Measurements from ENCODE around the gene ANO6. TPM values are rescaled to one million over a fixed set of nuclear protein-coding genes. Genes with fewer than 3 reads are reported as not detected.

ANO6 gene
- total and polyA plus RNA-seq, 8 donors: 4.0 to 34.0 (median 17.7) TPM

DNA sequence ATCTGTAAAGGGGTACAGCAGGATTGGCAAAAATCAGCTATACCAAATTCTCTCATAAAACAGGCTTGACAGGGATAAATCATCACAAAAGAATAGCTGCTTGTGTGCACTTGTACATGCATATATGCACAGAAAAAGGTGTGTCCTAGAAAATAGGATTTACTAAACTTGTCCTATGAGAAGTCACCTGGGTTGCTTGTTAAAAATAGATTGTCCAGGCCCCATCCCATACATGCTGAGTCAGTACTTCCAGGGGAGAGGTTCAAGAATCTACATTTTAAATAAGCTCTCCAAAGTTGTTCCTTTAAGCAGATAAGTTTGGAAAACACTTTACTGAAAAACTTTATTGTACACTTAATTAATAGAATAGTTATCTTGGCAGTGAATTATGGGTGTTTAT lies 123.1 kb downstream of the ANO6 start:
- FAIRE-seq (no peak), DNase-seq (no peak), ATAC-seq (no peak)
- peaks cover 6 to 11% (median 10%) of the 10 kb centered on the region in 3 donors for H3K4me1 ChIP-seq
- H3K36me3 ChIP-seq: no peaks in the 10 kb centered on the region
- TF ChIP-seq, protein P1, sequence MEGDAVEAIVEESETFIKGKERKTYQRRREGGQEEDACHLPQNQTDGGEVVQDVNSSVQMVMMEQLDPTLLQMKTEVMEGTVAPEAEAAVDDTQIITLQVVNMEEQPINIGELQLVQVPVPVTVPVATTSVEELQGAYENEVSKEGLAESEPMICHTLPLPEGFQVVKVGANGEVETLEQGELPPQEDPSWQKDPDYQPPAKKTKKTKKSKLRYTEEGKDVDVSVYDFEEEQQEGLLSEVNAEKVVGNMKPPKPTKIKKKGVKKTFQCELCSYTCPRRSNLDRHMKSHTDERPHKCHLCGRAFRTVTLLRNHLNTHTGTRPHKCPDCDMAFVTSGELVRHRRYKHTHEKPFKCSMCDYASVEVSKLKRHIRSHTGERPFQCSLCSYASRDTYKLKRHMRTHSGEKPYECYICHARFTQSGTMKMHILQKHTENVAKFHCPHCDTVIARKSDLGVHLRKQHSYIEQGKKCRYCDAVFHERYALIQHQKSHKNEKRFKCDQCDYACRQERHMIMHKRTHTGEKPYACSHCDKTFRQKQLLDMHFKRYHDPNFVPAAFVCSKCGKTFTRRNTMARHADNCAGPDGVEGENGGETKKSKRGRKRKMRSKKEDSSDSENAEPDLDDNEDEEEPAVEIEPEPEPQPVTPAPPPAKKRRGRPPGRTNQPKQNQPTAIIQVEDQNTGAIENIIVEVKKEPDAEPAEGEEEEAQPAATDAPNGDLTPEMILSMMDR (IDR thresholded peaks at IDR 0.05): no peak
- no peaks in the 10 kb centered on the region for H3K27me3 ChIP-seq
- H3K4me3 ChIP-seq: no peak overlapping the region
- no peak overlapping the region for H3K27ac ChIP-seq
- no peaks in the 10 kb centered on the region for H3K9me3 ChIP-seq
- intact Hi-C loops (cut with DNase I): no loop called here

DNA sequence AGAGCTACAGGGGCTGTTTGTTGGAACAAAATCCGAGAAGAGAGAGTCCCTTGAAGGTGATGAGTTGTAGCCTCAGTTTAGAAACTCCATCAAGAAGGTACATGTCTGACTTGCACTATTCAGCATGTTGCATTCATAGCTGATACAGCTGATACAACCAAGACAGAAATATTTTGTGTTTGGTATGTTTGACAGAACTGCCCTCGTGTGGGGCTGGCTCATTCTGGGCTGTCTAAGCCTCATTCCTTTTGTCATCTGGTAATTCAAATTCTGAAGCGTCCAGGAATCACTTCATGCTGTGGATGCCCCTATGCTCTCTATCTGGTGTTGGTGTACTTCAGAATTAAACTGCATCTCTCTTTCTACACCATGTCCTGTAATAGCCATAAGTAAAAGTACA lies 126.3 kb downstream of the ANO6 start:
- no peak overlapping the region for H3K27ac ChIP-seq
- TF ChIP-seq, protein P1 (IDR thresholded peaks at IDR 0.05): no peak
- H3K4me1 ChIP-seq: peaks cover 6 to 11% (median 10%) of the 10 kb centered on the region in 3 donors
- peaks cover 0 to 5% (median 0%) of the 10 kb centered on the region in 3 donors for H3K36me3 ChIP-seq
- DNase-seq (no peak), FAIRE-seq (no peak), ATAC-seq (no peak)
- no peaks in the 10 kb centered on the region for H3K9me3 ChIP-seq
- no peaks in the 10 kb centered on the region for H3K27me3 ChIP-seq
- H3K4me3 ChIP-seq: no peak overlapping the region
- 74 to 94% methylated on average over 3 of the region's 3 CpGs for WGBS, 2 donors
- intact Hi-C loops (cut with DNase I): no loop called here

DNA sequence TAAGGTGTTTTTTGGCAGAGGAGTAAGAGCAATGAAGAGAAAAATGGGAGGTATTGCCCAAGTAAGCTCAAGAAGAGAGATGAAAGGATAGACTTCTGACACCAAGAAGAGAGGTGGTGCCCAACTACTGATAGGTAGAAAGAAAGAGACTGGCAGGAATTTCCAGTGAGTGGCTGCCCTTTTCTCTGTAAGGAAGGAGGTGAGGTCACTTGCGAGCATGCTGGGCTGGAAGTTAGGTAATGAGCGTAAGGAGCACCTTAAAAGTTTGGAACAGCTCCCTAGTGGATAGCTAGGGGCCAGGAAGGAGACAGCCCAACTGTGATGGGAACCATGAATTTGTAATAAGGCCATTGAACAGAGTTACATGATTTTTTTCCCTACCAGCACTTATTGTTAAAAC lies 127.0 kb downstream of the ANO6 start:
- no peak overlapping the region for H3K27ac ChIP-seq
- no peak for ATAC-seq
- WGBS, 2 donors: 99 to 100% methylated on average over 2 of the region's 2 CpGs
- no peaks in the 10 kb centered on the region for H3K27me3 ChIP-seq
- peaks cover 6 to 11% (median 10%) of the 10 kb centered on the region in 3 donors for H3K4me1 ChIP-seq
- no peak for DNase-seq
- intact Hi-C loops (cut with DNase I): no loop called here
- TF ChIP-seq, protein P1 (IDR thresholded peaks at IDR 0.05): no peak
- no peaks in the 10 kb centered on the region for H3K9me3 ChIP-seq
- FAIRE-seq: no peak
- H3K4me3 ChIP-seq: no peak overlapping the region
- peaks cover 0 to 8% (median 0%) of the 10 kb centered on the region in 3 donors for H3K36me3 ChIP-seq

DNA sequence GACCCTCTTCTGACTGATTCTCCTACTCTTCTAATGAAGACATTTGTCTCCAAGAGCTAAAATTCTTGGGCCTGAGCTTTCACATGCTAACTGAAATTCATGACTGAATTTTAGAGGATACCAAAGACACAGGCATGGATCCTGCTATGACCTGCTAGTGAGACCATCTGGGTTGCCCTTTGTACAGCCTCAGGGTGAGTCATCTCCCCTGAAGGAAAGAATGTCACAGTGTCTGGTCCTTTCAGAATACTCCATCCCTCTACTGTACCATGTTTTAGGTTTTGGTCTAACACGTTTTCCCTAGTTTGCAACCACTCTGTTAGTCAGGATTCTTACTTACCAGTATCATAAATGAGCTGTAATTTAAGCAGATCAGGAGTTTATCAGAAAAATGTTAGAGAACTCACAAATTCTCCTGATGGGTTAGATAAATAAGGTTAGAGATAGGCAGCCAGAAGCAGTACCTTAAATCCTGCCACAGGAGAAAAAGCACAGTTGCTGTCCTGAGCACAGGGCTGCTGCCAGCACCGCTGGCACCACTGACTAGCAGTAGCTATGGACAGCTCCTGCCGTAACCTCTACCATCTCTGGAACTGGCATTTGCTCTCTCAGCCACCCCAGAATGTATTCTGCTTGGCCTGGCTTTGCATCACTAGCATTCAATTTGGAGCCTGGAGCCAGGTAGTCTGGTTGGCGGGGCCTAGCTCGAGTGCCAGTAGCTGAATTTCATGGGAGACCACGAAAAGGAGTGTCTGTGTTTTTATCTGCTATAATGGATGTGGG lies 127.6 kb downstream of the ANO6 start:
- 91 to 96% methylated on average over 6 of the region's 6 CpGs for WGBS, 2 donors
- Histone ChIP-seq H3K27me3 (no peaks in the 10 kb centered on the region), H3K4me1 (peaks cover 6 to 11% (median 6%) of the 10 kb centered on the region in 3 donors), H3K9me3 (no peaks in the 10 kb centered on the region), H3K27ac (no peak overlapping the region), H3K36me3 (peaks cover 0 to 8% (median 0%) of the 10 kb centered on the region in 3 donors), H3K4me3 (no peak overlapping the region)
- FAIRE-seq (no peak), DNase-seq (no peak), ATAC-seq (no peak)
- TF ChIP-seq, protein P1 (IDR thresholded peaks at IDR 0.05): no peak
- intact Hi-C loops (cut with DNase I): no loop called here

DNA sequence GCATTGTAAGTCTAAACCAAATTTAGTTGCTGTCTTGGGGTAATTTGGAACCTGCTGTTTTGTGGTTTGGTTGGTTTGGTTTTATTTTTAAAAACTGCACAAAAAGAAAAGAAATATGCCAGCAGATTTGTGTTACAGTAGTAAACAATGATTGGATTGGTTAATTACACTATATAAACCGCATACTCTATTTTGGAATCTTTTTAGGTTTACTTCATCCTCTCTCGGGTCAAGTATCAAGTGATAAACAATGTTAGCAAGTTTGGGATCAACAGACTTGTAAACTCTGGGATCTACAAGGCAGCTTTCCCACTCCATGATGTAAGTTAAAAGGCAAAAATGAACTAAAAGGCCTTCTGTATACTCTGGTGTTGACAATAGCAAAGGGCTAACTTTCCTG lies 132.4 kb downstream of the ANO6 start:
- intact Hi-C loops (cut with DNase I): no loop called here
- no peak for ATAC-seq
- Histone ChIP-seq H3K27me3 (no peaks in the 10 kb centered on the region), H3K36me3 (peaks cover 0 to 8% (median 0%) of the 10 kb centered on the region in 3 donors), H3K4me1 (no peaks in the 10 kb centered on the region), H3K4me3 (no peak overlapping the region), H3K27ac (no peak overlapping the region), H3K9me3 (no peaks in the 10 kb centered on the region)
- no peak for FAIRE-seq
- TF ChIP-seq, protein P1 (IDR thresholded peaks at IDR 0.05): no peak
- WGBS, 2 donors: 87 to 96% methylated on average over 2 of the region's 2 CpGs
- no peak for DNase-seq
